Right hindlimb (tissue), 1 donor: Measurements from ENCODE around the gene STEAP1.
A peak's percentile ranks its signal among the peaks of the same experiment; 100 is the strongest.
"Not testable (repeated sequence)": the region's sequence is repeated elsewhere in the genome, so short reads cannot be mapped to it uniquely, and the experiment has no call there.

Source experiments
- DNase-seq: peaks from one replicate; pipeline ENCODE4 v3.0.0-alpha.2; 2018

Gene STEAP1

GRCh38 chr7:90175667-90176066 is 21.4 kb downstream of the STEAP1 start:
- no peak for DNase-seq

- no peak for DNase-seq
These were observed 21.9 kb downstream of the STEAP1 start for GRCh38 chr7:90176195-90176594.

GRCh38 chr7:90178166-90178565 is 23.9 kb downstream of the STEAP1 start:
- DNase-seq, result no peak

- DNase-seq, result no peak
These were observed 24.5 kb downstream of the STEAP1 start for GRCh38 chr7:90178679-90179278.

GRCh38 chr7:90180011-90180585 is 25.8 kb downstream of the STEAP1 start:
- DNase-seq, result no peak

- DNase-seq, result no peak
These were observed 26.4 kb downstream of the STEAP1 start for GRCh38 chr7:90180649-90181048.

GRCh38 chr7:90181485-90181884 is 27.2 kb downstream of the STEAP1 start:
- DNase-seq, result no peak

GRCh38 chr7:90186290-90186689 is 32.0 kb downstream of the STEAP1 start:
- not testable (repeated sequence) for DNase-seq

- DNase-seq, result no peak
These were observed 33.3 kb downstream of the STEAP1 start for GRCh38 chr7:90187507-90188050.

GRCh38 chr7:90188281-90188680 is 34.0 kb downstream of the STEAP1 start:
- no peak for DNase-seq

GRCh38 chr7:90190995-90191394 is 36.7 kb downstream of the STEAP1 start:
- DNase-seq, result no peak

- DNase-seq, result no peak
These were observed 37.4 kb downstream of the STEAP1 start for GRCh38 chr7:90191648-90192047.

GRCh38 chr7:90192876-90193750 is 38.8 kb downstream of the STEAP1 start:
- DNase-seq, result no peak

GRCh38 chr7:90194911-90195809 is 40.9 kb downstream of the STEAP1 start:
- DNase-seq, result no peak

- no peak for DNase-seq
These were observed 47.4 kb downstream of the STEAP1 start for GRCh38 chr7:90201500-90202195.

GRCh38 chr7:90207956-90208355 is 53.7 kb downstream of the STEAP1 start:
- no peak for DNase-seq

GRCh38 chr7:90209776-90210175 is 55.5 kb downstream of the STEAP1 start:
- no peak for DNase-seq

- no peak for DNase-seq
These were observed 56.2 kb downstream of the STEAP1 start for GRCh38 chr7:90210475-90210874.

- no peak for DNase-seq
These were observed 56.7 kb downstream of the STEAP1 start for GRCh38 chr7:90210981-90211380.

- DNase-seq, result peak; percentile 94
These were observed 57.3 kb downstream of the STEAP1 start, which contains the start of gene STEAP2 for GRCh38 chr7:90211391-90212148. TSS of gene STEAP2 (plus strand) at chr7:90211740. CDS start at chr7:90225083, 13,343 bp downstream.

- DNase-seq, result no peak
These were observed 57.9 kb downstream of the STEAP1 start for GRCh38 chr7:90212149-90212495.
